OCI-LY1 (cell line): ENCODE data around the gene XIRP2.

ENCODE experiments used
- EZH2 ChIP-seq: fragments of 200-600 bp; sonication (generic), shearing (Covaris generic); IDR thresholded peaks from 2 replicates; pipeline ENCODE4 v1.8.0; 2017; ENCODE audit warnings: borderline replicate concordance, mixed run types, mild to moderate bottlenecking, antibody characterized with exemption, low read length, moderate library complexity, mixed read lengths
- TF ChIP-seq, protein P1 (sequence below): fragments of 200-600 bp; sonication (generic), shearing (Covaris generic); IDR thresholded peaks from 2 replicates; pipeline ENCODE4 v1.5.1; 2017; ENCODE audit warnings: mild to moderate bottlenecking, antibody characterized with exemption, low read length, moderate library complexity, mixed read lengths

DNA sequence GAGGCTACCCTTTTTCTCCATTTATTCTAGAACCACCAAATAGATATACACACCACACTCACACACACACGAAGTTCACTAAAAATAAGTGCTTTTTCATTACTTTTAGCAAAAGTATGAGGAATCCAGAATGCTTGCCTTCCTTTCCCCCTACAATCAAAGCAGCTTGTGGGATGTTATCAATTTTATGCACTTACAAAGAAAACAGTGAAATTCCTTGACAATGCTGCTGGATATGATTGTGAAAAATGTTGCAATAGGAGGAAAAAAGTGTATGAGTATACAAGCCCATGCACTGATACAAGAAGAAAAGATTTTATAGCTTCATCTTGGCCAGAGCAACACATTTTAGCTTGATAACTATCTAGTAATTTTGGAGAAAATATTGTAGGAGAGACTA, 269.2 kb downstream of the XIRP2 start:
- TF ChIP-seq, protein P1, sequence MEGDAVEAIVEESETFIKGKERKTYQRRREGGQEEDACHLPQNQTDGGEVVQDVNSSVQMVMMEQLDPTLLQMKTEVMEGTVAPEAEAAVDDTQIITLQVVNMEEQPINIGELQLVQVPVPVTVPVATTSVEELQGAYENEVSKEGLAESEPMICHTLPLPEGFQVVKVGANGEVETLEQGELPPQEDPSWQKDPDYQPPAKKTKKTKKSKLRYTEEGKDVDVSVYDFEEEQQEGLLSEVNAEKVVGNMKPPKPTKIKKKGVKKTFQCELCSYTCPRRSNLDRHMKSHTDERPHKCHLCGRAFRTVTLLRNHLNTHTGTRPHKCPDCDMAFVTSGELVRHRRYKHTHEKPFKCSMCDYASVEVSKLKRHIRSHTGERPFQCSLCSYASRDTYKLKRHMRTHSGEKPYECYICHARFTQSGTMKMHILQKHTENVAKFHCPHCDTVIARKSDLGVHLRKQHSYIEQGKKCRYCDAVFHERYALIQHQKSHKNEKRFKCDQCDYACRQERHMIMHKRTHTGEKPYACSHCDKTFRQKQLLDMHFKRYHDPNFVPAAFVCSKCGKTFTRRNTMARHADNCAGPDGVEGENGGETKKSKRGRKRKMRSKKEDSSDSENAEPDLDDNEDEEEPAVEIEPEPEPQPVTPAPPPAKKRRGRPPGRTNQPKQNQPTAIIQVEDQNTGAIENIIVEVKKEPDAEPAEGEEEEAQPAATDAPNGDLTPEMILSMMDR = no peak
- TF ChIP-seq EZH2 = no peak
